HEK293T (cell line): ENCODE data around the gene GRK4.
"Not testable (repeated sequence)": the region's sequence is repeated elsewhere in the genome, so short reads cannot be mapped to it uniquely, and the experiment has no call there.

Source experiments
- ARNT ChIP-seq: fragments of 450-650 bp; IDR thresholded peaks from 2 replicates; pipeline ENCODE4 v1.6.1; 2017; ENCODE audit warnings: mild to moderate bottlenecking
- BHLHE40 ChIP-seq: fragments of 450-650 bp; IDR thresholded peaks from 2 replicates; pipeline ENCODE4 v1.6.1; 2016; ENCODE audit warnings: mild to moderate bottlenecking, moderate library complexity, borderline replicate concordance
- ELF4 ChIP-seq: fragments of 450-650 bp; IDR thresholded peaks from 2 replicates; pipeline ENCODE4 v1.6.1; 2017; ENCODE audit warnings: antibody characterized with exemption
- FOXA1 ChIP-seq: fragments of 450-650 bp; IDR thresholded peaks from 2 replicates; pipeline ENCODE4 v1.6.1; 2016; ENCODE audit warnings: mild to moderate bottlenecking
- FOXK2 ChIP-seq: fragments of 450-650 bp; IDR thresholded peaks from 2 replicates; pipeline ENCODE4 v1.6.1; 2016; ENCODE audit warnings: mild to moderate bottlenecking
- FOXM1 ChIP-seq: fragments of 450-650 bp; IDR thresholded peaks from 2 replicates; pipeline ENCODE4 v1.6.1; 2017; ENCODE audit warnings: mild to moderate bottlenecking, borderline replicate concordance
- HDGF ChIP-seq: fragments of 450-650 bp; IDR thresholded peaks from 2 replicates; pipeline ENCODE4 v1.6.1; 2017; ENCODE audit warnings: antibody characterized with exemption, borderline replicate concordance
- L3MBTL2 ChIP-seq: fragments of 450-650 bp; conservative IDR thresholded peaks from 2 replicates; pipeline ENCODE4 v1.6.1; 2016; ENCODE audit warnings: mild to moderate bottlenecking
- NFRKB ChIP-seq: fragments of 450-650 bp; IDR thresholded peaks from 2 replicates; pipeline ENCODE4 v1.6.1; 2016; ENCODE audit warnings: mild to moderate bottlenecking, moderate library complexity
- SP1 ChIP-seq: fragments of 450-650 bp; IDR thresholded peaks from 2 replicates; pipeline ENCODE4 v1.6.1; 2017
- SUZ12 ChIP-seq: fragments of 450-650 bp; IDR thresholded peaks from 2 replicates; pipeline ENCODE4 v1.6.1; 2016; ENCODE audit warnings: mild to moderate bottlenecking
- TARDBP ChIP-seq: fragments of 450-650 bp; IDR thresholded peaks from 2 replicates; pipeline ENCODE4 v1.6.1; 2016
- TF ChIP-seq, protein P1 (sequence below): fragments of 450-650 bp; IDR thresholded peaks from 2 replicates; pipeline ENCODE4 v1.6.1; 2016

DNA sequence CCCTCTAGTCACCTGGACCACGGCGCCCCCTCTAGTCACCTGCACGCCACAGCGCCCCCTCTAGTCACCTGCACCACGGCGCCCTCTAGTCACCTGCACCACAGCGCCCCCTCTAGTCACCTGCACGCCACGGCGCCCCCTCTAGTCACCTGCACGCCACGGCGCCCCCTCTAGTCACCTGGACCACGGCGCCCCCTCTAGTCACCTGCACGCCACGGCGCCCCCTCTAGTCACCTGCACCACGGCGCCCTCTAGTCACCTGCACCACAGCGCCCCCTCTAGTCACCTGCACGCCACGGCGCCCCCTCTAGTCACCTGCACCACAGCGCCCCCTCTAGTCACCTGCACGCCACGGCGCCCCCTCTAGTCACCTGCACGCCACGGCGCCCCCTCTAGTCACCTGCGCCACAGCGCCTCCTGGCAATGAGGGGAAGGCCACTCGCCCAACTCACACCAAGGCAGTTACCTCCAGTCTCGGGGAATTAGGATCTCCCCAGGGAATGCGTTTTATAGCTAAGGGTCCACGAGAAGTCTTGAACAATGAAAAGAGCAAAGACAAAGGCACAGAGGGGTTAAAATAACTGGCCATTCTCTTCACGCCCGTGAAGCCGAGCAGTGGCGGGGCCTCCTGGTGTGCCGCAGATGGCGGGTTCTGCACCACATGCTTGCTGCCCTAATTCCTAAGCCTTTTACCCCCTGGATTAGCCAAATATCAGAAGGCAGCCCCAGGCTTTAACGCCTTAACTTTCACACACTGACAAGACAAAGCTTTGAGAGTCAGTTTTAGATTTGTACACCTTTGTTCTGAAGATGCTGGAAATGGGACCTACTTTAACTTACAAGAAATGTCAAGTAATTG lies 8.0 kb upstream of the GRK4 start:
- TF ChIP-seq L3MBTL2, FOXM1, ELF4, FOXK2, ARNT, NFRKB, TARDBP, FOXA1, SP1, BHLHE40, HDGF, SUZ12: not testable (repeated sequence)
- TF ChIP-seq, protein P1, sequence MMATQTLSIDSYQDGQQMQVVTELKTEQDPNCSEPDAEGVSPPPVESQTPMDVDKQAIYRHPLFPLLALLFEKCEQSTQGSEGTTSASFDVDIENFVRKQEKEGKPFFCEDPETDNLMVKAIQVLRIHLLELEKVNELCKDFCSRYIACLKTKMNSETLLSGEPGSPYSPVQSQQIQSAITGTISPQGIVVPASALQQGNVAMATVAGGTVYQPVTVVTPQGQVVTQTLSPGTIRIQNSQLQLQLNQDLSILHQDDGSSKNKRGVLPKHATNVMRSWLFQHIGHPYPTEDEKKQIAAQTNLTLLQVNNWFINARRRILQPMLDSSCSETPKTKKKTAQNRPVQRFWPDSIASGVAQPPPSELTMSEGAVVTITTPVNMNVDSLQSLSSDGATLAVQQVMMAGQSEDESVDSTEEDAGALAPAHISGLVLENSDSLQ, result not testable (repeated sequence)
